Measurements from ENCODE around the gene TNFSF11.

The TNFSF11 gene, protein sequence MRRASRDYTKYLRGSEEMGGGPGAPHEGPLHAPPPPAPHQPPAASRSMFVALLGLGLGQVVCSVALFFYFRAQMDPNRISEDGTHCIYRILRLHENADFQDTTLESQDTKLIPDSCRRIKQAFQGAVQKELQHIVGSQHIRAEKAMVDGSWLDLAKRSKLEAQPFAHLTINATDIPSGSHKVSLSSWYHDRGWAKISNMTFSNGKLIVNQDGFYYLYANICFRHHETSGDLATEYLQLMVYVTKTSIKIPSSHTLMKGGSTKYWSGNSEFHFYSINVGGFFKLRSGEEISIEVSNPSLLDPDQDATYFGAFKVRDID

GRCh38 chr13:42574011-42574410 lies at the start of gene TNFSF11:
TSS of gene TNFSF11 (plus strand) at chr13:42574152. CDS start at chr13:42574304, 152 bp downstream.
- no peak for DNase-seq (ENCODE audit: low read depth)
- H3K36me3 ChIP-seq (ENCODE audit: control insufficient read depth, insufficient read depth, low read length, severe bottlenecking), result no peaks in the 10 kb centered on the region
- H3K4me1 ChIP-seq (ENCODE audit: control insufficient read depth, insufficient read depth, low read length), result peaks cover 8% of the 10 kb centered on the region
- H3K4me3 ChIP-seq (ENCODE audit: low read length), result peak within 1 kb of the TSS; percentile 44
- peaks cover 51% of the 10 kb centered on the region for H3K27me3 ChIP-seq (replicated peaks; ENCODE audit: control insufficient read depth, insufficient read depth, low read length)
- H3K9me3 ChIP-seq (ENCODE audit: control insufficient read depth, low read length), result peaks cover 32% of the 10 kb centered on the region
- no peak within 1 kb of the TSS for H3K9ac ChIP-seq (ENCODE audit: low read length)

GRCh38 chr13:42524487-42525034 lies 49.4 kb upstream of the TNFSF11 start:
- Histone ChIP-seq H3K4me3 (ENCODE audit: low read length) (no peak overlapping the region), H3K9ac (ENCODE audit: low read length) (no peak overlapping the region), H3K36me3 (ENCODE audit: control insufficient read depth, insufficient read depth, low read length, severe bottlenecking) (no peaks in the 10 kb centered on the region), H3K9me3 (ENCODE audit: control insufficient read depth, low read length) (peaks cover 2% of the 10 kb centered on the region), H3K27me3 (replicated peaks; ENCODE audit: control insufficient read depth, insufficient read depth, low read length) (peaks cover 5% of the 10 kb centered on the region), H3K4me1 (ENCODE audit: control insufficient read depth, insufficient read depth, low read length) (no peaks in the 10 kb centered on the region)
- no peak for DNase-seq (ENCODE audit: low read depth)

GRCh38 chr13:42525035-42525504 lies 48.9 kb upstream of the TNFSF11 start:
- H3K4me3 ChIP-seq (ENCODE audit: low read length), result no peak overlapping the region
- peaks cover 5% of the 10 kb centered on the region for H3K27me3 ChIP-seq (replicated peaks; ENCODE audit: control insufficient read depth, insufficient read depth, low read length)
- no peaks in the 10 kb centered on the region for H3K4me1 ChIP-seq (ENCODE audit: control insufficient read depth, insufficient read depth, low read length)
- no peak overlapping the region for H3K9ac ChIP-seq (ENCODE audit: low read length)
- DNase-seq (ENCODE audit: low read depth), result peak; percentile 8
- H3K36me3 ChIP-seq (ENCODE audit: control insufficient read depth, insufficient read depth, low read length, severe bottlenecking), result no peaks in the 10 kb centered on the region
- peaks cover 4% of the 10 kb centered on the region for H3K9me3 ChIP-seq (ENCODE audit: control insufficient read depth, low read length)

DNA sequence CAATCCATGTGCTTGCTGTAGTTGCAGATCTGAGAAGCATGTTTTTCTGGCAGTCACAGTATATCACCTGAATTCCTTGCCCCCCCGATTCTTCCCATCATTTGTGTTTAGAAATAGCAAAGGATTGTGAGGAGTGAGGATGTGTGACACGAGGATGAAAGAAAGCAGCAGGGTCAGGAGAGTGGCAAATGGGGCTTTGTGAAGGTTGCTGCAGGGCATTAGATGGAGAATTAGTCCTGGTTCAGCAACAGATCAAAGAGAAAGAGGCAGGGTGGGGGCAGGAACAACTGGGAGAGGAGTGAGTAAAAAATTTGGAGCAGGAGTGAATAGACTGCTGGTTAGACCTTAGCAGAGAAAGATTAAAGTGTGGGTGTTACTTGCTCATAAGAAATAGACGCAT lies 47.7 kb upstream of the TNFSF11 start:
- Histone ChIP-seq H3K36me3 (ENCODE audit: control insufficient read depth, insufficient read depth, low read length, severe bottlenecking) (no peaks in the 10 kb centered on the region), H3K9me3 (ENCODE audit: control insufficient read depth, low read length) (peaks cover 4% of the 10 kb centered on the region), H3K4me1 (ENCODE audit: control insufficient read depth, insufficient read depth, low read length) (no peaks in the 10 kb centered on the region), H3K4me3 (ENCODE audit: low read length) (no peak overlapping the region), H3K27me3 (replicated peaks; ENCODE audit: control insufficient read depth, insufficient read depth, low read length) (peaks cover 5% of the 10 kb centered on the region), H3K9ac (ENCODE audit: low read length) (no peak overlapping the region)
- no peak for DNase-seq (ENCODE audit: low read depth)

DNA sequence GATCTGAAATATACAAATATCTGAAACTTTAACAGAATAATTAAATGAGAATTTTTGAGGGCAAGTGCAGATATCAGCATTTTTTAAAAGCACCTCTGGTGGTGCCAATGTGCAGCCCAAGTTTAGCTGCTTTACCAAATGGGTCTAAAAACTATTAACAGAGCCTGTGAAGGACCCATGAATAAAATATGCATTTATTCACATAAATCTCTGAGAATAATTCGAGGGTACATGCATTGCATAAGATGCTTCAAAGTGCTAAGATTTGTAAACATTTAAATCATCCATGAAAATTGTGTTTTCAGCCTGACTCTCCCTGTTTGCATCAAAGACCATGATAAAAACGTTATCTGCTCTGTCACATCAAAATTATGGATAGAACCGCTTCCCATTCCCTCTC lies 47.1 kb upstream of the TNFSF11 start:
- Histone ChIP-seq H3K27me3 (replicated peaks; ENCODE audit: control insufficient read depth, insufficient read depth, low read length) (peaks cover 5% of the 10 kb centered on the region), H3K4me3 (ENCODE audit: low read length) (no peak overlapping the region), H3K9me3 (ENCODE audit: control insufficient read depth, low read length) (peaks cover 4% of the 10 kb centered on the region), H3K9ac (ENCODE audit: low read length) (no peak overlapping the region), H3K36me3 (ENCODE audit: control insufficient read depth, insufficient read depth, low read length, severe bottlenecking) (no peaks in the 10 kb centered on the region), H3K4me1 (ENCODE audit: control insufficient read depth, insufficient read depth, low read length) (no peaks in the 10 kb centered on the region)
- DNase-seq (ENCODE audit: low read depth), result no peak

- H3K4me1 ChIP-seq (ENCODE audit: control insufficient read depth, insufficient read depth, low read length), result peaks cover 4% of the 10 kb centered on the region
Measured at GRCh38 chr13:42532561-42533335, 41.2 kb upstream of the TNFSF11 start.

DNA sequence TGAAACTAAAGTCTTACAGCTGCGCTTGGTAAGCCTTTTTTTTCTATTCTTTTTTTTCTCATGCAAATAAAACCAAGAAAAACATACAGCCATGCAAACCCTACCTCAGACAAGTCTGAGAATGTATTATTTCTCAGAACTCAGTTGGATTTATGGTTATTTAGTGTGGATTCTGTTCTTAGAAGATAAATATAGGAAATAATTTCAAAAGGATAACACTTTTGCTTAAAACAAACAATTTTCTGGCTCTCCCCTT lies 40.7 kb upstream of the TNFSF11 start:
- Histone ChIP-seq H3K4me3 (ENCODE audit: low read length) (no peak overlapping the region), H3K9ac (ENCODE audit: low read length) (no peak overlapping the region), H3K36me3 (ENCODE audit: control insufficient read depth, insufficient read depth, low read length, severe bottlenecking) (no peaks in the 10 kb centered on the region), H3K27me3 (replicated peaks; ENCODE audit: control insufficient read depth, insufficient read depth, low read length) (no peaks in the 10 kb centered on the region), H3K4me1 (ENCODE audit: control insufficient read depth, insufficient read depth, low read length) (peaks cover 4% of the 10 kb centered on the region), H3K9me3 (ENCODE audit: control insufficient read depth, low read length) (peaks cover 4% of the 10 kb centered on the region)
- no peak for DNase-seq (ENCODE audit: low read depth)

More at GRCh38 chr13:42532561-42533335, 41.2 kb upstream of the TNFSF11 start:
- no peak overlapping the region for H3K9ac ChIP-seq (ENCODE audit: low read length)
- H3K9me3 ChIP-seq (ENCODE audit: control insufficient read depth, low read length), result peaks cover 4% of the 10 kb centered on the region
- H3K36me3 ChIP-seq (ENCODE audit: control insufficient read depth, insufficient read depth, low read length, severe bottlenecking), result no peaks in the 10 kb centered on the region
- no peak overlapping the region for H3K4me3 ChIP-seq (ENCODE audit: low read length)
- DNase-seq (ENCODE audit: low read depth), result no peak
- no peaks in the 10 kb centered on the region for H3K27me3 ChIP-seq (replicated peaks; ENCODE audit: control insufficient read depth, insufficient read depth, low read length)

- H3K4me3 ChIP-seq (ENCODE audit: low read length), result no peak overlapping the region
- H3K4me1 ChIP-seq (ENCODE audit: control insufficient read depth, insufficient read depth, low read length), result peaks cover 4% of the 10 kb centered on the region
- no peak for DNase-seq (ENCODE audit: low read depth)
- H3K9ac ChIP-seq (ENCODE audit: low read length), result no peak overlapping the region
- H3K36me3 ChIP-seq (ENCODE audit: control insufficient read depth, insufficient read depth, low read length, severe bottlenecking), result no peaks in the 10 kb centered on the region
- no peaks in the 10 kb centered on the region for H3K9me3 ChIP-seq (ENCODE audit: control insufficient read depth, low read length)
- H3K27me3 ChIP-seq (replicated peaks; ENCODE audit: control insufficient read depth, insufficient read depth, low read length), result no peaks in the 10 kb centered on the region
Measured at GRCh38 chr13:42534785-42535184, 39.2 kb upstream of the TNFSF11 start.

- Histone ChIP-seq H3K27me3 (replicated peaks; ENCODE audit: control insufficient read depth, insufficient read depth, low read length) (no peaks in the 10 kb centered on the region), H3K4me3 (ENCODE audit: low read length) (no peak overlapping the region), H3K4me1 (ENCODE audit: control insufficient read depth, insufficient read depth, low read length) (no peaks in the 10 kb centered on the region), H3K36me3 (ENCODE audit: control insufficient read depth, insufficient read depth, low read length, severe bottlenecking) (no peaks in the 10 kb centered on the region), H3K9ac (ENCODE audit: low read length) (no peak overlapping the region), H3K9me3 (ENCODE audit: control insufficient read depth, low read length) (no peaks in the 10 kb centered on the region)
- DNase-seq (ENCODE audit: low read depth), result no peak
Measured at GRCh38 chr13:42538996-42539395, 35.0 kb upstream of the TNFSF11 start.

GRCh38 chr13:42539670-42540069 lies 34.3 kb upstream of the TNFSF11 start:
- peaks cover 3% of the 10 kb centered on the region for H3K4me1 ChIP-seq (ENCODE audit: control insufficient read depth, insufficient read depth, low read length)
- no peaks in the 10 kb centered on the region for H3K9me3 ChIP-seq (ENCODE audit: control insufficient read depth, low read length)
- no peaks in the 10 kb centered on the region for H3K27me3 ChIP-seq (replicated peaks; ENCODE audit: control insufficient read depth, insufficient read depth, low read length)
- H3K36me3 ChIP-seq (ENCODE audit: control insufficient read depth, insufficient read depth, low read length, severe bottlenecking), result no peaks in the 10 kb centered on the region
- DNase-seq (ENCODE audit: low read depth), result no peak
- no peak overlapping the region for H3K9ac ChIP-seq (ENCODE audit: low read length)
- no peak overlapping the region for H3K4me3 ChIP-seq (ENCODE audit: low read length)

DNA sequence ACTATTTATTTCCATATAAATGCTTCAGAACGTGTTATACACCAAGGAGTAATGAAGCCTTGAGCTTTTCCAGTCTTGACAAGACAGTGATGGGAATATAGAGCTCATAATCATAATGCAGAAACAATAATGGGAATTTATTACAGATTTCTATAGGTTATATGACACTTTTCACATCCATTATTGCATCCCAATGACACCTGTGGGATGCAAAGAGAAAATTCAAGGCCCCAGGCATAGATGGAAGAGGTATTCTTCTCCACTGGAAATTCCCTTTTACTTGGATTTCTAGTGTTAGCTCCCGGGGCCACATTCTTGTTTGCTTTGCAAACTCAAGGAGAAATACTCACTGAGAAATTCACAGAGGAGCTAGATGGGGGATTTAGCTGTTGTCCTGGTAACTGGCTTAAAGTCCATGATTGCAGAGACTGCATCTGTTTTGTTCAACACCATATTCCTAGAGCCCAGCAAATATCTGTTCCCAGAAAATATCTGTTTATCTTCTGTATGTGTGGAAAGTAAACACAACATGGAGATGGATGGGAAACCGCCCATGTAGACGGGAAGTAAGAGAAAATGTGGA lies 30.6 kb upstream of the TNFSF11 start:
- DNase-seq (ENCODE audit: low read depth), result no peak
- Histone ChIP-seq H3K9me3 (ENCODE audit: control insufficient read depth, low read length) (no peaks in the 10 kb centered on the region), H3K9ac (ENCODE audit: low read length) (no peak overlapping the region), H3K4me1 (ENCODE audit: control insufficient read depth, insufficient read depth, low read length) (peaks cover 3% of the 10 kb centered on the region), H3K4me3 (ENCODE audit: low read length) (no peak overlapping the region), H3K36me3 (ENCODE audit: control insufficient read depth, insufficient read depth, low read length, severe bottlenecking) (no peaks in the 10 kb centered on the region), H3K27me3 (replicated peaks; ENCODE audit: control insufficient read depth, insufficient read depth, low read length) (no peaks in the 10 kb centered on the region)

All from adipocyte (in vitro differentiated cells).